22Rv1 (cell line): ENCODE data around the gene CX3CR1.

Experiments
- CTCF ChIP-seq: fragments of 450-650 bp; IDR thresholded peaks from 2 replicates; pipeline ENCODE4 v1.5.1; 2017; ENCODE audit warnings: mild to moderate bottlenecking
- ZFX ChIP-seq: fragments of 450-650 bp; IDR thresholded peaks from 2 replicates; pipeline ENCODE4 v1.6.1; 2017; ENCODE audit warnings: antibody characterized with exemption, borderline replicate concordance

GRCh38 chr3:39296197-39297077, 16.6 kb upstream of the CX3CR1 start:
- TF ChIP-seq CTCF = no peak
- TF ChIP-seq ZFX = no peak
